Calu3 (cell line): Measurements from ENCODE around the gene JMJD6. TPM values are rescaled to one million over a fixed set of nuclear protein-coding genes. Genes with fewer than 3 reads are reported as not detected.
"Not testable (repeated sequence)": the region's sequence is repeated elsewhere in the genome, so short reads cannot be mapped to it uniquely, and the experiment has no call there.

Experiments
- BruUV-seq: library from RNA; stranded (reverse); fragments of 400-500 nt; replicated peaks from 2 replicates; lab custom pipeline; 2021; lab: Mats Ljungman, UMichigan
- CTCF ChIA-PET: fragments of 300-600 bp; sonication (Branson Sonifier 250); formaldehyde crosslinking; loops from one replicate; lab custom pipeline; 2022; ENCODE audit warnings: antibody characterized with exemption; lab: Charles Lee
- DNase-seq: peaks from one replicate; pipeline ENCODE4 v3.0.0; 2022
- H3K27ac Mint-ChIP-seq: one replicate; pipeline ENCODE4 v1.8.0; 2022; ENCODE audit warnings: mixed read lengths; ENCODE audit not compliant: unreplicated experiment
- H3K27me3 Mint-ChIP-seq: one replicate; pipeline ENCODE4 v1.8.0; 2022; ENCODE audit warnings: mixed read lengths; ENCODE audit not compliant: unreplicated experiment
- H3K36me3 Mint-ChIP-seq: one replicate; pipeline ENCODE4 v1.8.0; 2022; ENCODE audit warnings: mild to moderate bottlenecking, moderate library complexity, mixed read lengths; ENCODE audit not compliant: insufficient read depth, unreplicated experiment
- H3K4me1 Mint-ChIP-seq: one replicate; pipeline ENCODE4 v1.8.0; 2022; ENCODE audit warnings: mild to moderate bottlenecking, low read depth, mixed read lengths; ENCODE audit not compliant: unreplicated experiment
- H3K4me3 Mint-ChIP-seq: one replicate; pipeline ENCODE4 v1.8.0; 2022; ENCODE audit warnings: mild to moderate bottlenecking, low read depth, moderate library complexity, mixed read lengths; ENCODE audit not compliant: unreplicated experiment
- H3K9me3 Mint-ChIP-seq: one replicate; pipeline ENCODE4 v1.8.0; 2022; ENCODE audit warnings: low read depth, mixed read lengths; ENCODE audit not compliant: unreplicated experiment
- intact Hi-C: fragments of 100-400 bp; cut with micrococcal nuclease; formaldehyde crosslinking; loops from one replicate; pipeline ENCODE4 v1.10.0; 2022; ENCODE audit not compliant: unreplicated experiment
- total RNA-seq: library from RNA; stranded (reverse); gene quantifications from 2 replicates; pipeline ENCODE4 v1.2.3, GENCODE V29; 2022
- TF ChIP-seq, protein P1 (sequence below): fragments of 200-600 bp; IDR thresholded peaks from one replicate; pipeline ENCODE4 v1.8.0; 2022; ENCODE audit warnings: antibody characterized with exemption; ENCODE audit not compliant: unreplicated experiment

JMJD6 gene
- total RNA-seq, 1 experiment from 2014 or later = 62.1 TPM

DNA sequence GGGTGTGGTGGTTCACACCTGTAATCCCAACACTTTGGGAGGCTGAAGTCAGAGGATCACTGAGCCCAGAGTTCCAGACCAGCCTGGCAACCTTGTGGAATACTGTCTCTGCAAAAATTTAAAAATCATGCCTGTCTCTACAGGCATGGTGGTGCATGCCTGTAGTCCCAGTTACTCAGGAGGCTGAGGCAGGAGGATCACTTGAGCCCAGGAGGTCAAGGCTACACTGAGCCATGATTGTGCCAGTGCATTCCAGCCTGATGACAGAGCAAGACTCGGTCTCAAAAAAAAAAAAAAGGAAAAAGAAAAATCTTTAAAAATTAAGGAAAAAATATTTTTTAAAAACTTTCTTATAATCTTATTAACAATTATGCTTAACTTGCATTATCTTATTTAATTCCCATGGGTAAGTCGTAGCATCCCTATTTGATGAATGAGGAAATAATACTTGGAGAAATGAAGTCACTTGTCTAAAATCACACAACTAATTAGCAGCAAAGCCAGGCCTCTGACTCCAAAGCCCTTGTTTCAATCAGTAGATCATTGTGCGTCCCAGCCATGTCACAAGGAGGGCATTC, 25.1 kb upstream of the JMJD6 start:
- intact Hi-C loops = no loop called here
- CTCF ChIA-PET = no interaction called here
- no peaks in the 10 kb centered on the region for H3K27me3 Mint-ChIP-seq
- no peak overlapping the region for H3K4me3 Mint-ChIP-seq
- H3K36me3 Mint-ChIP-seq = no peaks in the 10 kb centered on the region
- no peak overlapping the region for H3K27ac Mint-ChIP-seq
- BruUV-seq = no TSS peak
- no peaks in the 10 kb centered on the region for H3K9me3 Mint-ChIP-seq
- H3K4me1 Mint-ChIP-seq = no peaks in the 10 kb centered on the region
- DNase-seq = no peak
- TF ChIP-seq, protein P1, sequence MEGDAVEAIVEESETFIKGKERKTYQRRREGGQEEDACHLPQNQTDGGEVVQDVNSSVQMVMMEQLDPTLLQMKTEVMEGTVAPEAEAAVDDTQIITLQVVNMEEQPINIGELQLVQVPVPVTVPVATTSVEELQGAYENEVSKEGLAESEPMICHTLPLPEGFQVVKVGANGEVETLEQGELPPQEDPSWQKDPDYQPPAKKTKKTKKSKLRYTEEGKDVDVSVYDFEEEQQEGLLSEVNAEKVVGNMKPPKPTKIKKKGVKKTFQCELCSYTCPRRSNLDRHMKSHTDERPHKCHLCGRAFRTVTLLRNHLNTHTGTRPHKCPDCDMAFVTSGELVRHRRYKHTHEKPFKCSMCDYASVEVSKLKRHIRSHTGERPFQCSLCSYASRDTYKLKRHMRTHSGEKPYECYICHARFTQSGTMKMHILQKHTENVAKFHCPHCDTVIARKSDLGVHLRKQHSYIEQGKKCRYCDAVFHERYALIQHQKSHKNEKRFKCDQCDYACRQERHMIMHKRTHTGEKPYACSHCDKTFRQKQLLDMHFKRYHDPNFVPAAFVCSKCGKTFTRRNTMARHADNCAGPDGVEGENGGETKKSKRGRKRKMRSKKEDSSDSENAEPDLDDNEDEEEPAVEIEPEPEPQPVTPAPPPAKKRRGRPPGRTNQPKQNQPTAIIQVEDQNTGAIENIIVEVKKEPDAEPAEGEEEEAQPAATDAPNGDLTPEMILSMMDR = no peak

DNA sequence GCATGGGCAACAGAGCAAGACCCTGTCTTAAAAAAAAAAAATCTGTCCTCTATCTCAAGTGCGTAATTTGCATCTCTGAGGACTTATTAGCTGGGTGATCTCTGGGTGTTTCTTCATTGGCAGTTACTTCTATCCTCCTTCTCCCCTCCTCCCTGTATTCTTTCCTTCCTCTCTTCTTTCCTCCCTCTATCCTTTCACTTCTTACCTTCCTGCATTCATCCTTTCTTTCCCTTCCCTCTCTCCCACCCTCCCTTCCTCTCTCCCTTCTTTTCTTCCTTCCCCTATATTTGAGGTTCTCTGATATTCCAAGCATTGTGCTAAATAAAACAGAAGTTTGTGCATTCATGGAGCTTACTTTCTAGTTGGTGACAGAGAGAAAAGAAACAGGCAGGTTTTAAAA, 22.3 kb upstream of the JMJD6 start:
- H3K4me1 Mint-ChIP-seq = no peaks in the 10 kb centered on the region
- H3K27ac Mint-ChIP-seq = no peak overlapping the region
- no peak for DNase-seq
- BruUV-seq = no TSS peak
- CTCF ChIA-PET = interaction anchor here (0.6 to 0.7 kb wide), 3 partner anchors 24 to 86 kb away, joined by 3 to 4 read pairs (median 3); no protein-coding TSS in a partner anchor
- TF ChIP-seq, protein P1 = no peak
- no peaks in the 10 kb centered on the region for H3K36me3 Mint-ChIP-seq
- H3K9me3 Mint-ChIP-seq = no peaks in the 10 kb centered on the region
- H3K27me3 Mint-ChIP-seq = no peaks in the 10 kb centered on the region
- intact Hi-C loops = no loop called here
- H3K4me3 Mint-ChIP-seq = no peak overlapping the region

DNA sequence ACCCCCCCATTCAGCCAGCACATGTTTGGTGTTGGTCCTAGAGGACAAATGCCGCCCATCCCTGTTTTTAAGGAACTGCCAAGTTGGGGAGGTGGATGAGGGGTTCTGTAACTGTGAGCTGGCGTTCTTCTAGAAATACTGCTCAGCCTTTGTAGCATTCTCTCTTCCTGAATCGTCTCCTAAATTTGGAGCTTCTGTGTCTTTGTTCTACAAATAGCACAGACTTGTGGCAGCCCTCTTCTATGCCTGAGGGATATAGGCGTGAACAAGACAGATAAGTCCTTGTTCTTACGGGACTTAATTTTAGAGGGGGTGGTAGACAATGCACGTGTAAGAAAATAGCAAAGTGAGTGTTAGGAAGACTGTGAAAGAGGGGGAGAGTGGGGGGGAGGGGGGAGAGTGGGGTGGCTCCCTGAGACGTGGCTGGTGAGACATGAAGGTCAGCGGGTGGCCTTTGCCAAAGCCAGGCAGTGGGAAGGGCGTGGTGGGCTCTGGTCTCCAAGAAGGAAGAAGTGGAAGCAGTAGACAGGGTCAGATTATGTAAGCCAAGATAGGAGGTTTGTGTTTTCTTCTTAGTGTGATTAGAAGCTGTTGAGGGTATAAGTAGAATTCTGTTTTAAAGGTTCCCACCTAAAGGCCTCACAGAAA, 21.4 kb upstream of the JMJD6 start:
- intact Hi-C loops = no loop called here
- no TSS peak for BruUV-seq
- TF ChIP-seq, protein P1 = no peak
- no peaks in the 10 kb centered on the region for H3K4me1 Mint-ChIP-seq
- H3K4me3 Mint-ChIP-seq = no peak overlapping the region
- no peaks in the 10 kb centered on the region for H3K36me3 Mint-ChIP-seq
- no peaks in the 10 kb centered on the region for H3K27me3 Mint-ChIP-seq
- no peak overlapping the region for H3K27ac Mint-ChIP-seq
- H3K9me3 Mint-ChIP-seq = no peaks in the 10 kb centered on the region
- CTCF ChIA-PET = interaction anchor here (0.7 kb wide), 2 partner anchors 25 to 33 kb away, joined by 3 to 4 read pairs; no protein-coding TSS in a partner anchor
- no peak for DNase-seq

DNA sequence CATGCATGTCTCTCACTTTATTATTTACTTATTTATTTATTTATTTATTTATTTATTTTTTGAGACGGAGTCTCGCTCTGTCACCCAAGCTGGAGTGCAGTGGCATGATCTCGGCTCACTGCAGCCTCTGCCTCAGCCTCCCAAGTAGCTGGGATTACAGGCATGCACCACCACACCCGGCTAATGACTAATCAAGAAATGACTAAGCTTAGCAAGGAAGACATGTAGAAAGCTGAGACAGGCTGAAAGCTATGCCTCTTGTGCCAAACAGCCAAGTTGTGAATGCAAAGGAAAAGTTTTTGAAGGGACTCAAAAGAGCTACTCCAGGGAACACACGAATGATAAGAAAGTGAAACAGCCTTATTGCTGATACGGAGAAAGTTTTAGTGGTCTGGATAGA, 19.4 kb upstream of the JMJD6 start:
- H3K4me1 Mint-ChIP-seq, H3K36me3 Mint-ChIP-seq, H3K27me3 Mint-ChIP-seq, intact Hi-C loops, DNase-seq, H3K27ac Mint-ChIP-seq, BruUV-seq, H3K9me3 Mint-ChIP-seq, H3K4me3 Mint-ChIP-seq: not testable (repeated sequence)
- CTCF ChIA-PET = interaction anchor here (0.6 kb wide), 1 partner anchor 83 kb away, joined by 3 read pairs; no protein-coding TSS in a partner anchor

DNA sequence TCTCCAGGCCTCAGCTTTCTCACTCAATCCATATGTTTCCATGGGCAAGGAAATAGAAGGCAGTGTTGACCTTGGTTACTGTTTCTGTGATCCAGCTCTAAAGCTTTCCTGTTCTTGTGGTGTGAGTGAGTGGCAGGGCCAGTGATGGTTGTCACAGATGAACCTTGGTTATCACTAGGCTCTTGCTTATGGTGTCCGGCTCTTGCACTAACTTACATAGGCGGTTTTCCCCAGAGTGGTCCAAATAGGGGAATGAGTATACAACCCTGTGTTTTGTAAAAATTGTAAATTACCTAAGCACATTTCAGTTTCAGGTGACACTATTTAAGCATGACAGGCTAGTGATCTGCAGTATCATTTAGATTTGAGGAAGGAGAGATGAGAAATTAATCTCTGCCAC, 18.3 kb upstream of the JMJD6 start:
- CTCF ChIA-PET = no interaction called here
- TF ChIP-seq, protein P1 = no peak
- no TSS peak for BruUV-seq
- H3K27me3 Mint-ChIP-seq = no peaks in the 10 kb centered on the region
- no peak overlapping the region for H3K4me3 Mint-ChIP-seq
- intact Hi-C loops = no loop called here
- H3K9me3 Mint-ChIP-seq = no peaks in the 10 kb centered on the region
- peaks cover 6% of the 10 kb centered on the region for H3K36me3 Mint-ChIP-seq
- DNase-seq = no peak
- H3K27ac Mint-ChIP-seq = no peak overlapping the region
- H3K4me1 Mint-ChIP-seq = no peaks in the 10 kb centered on the region
